CD14-positive monocyte (primary cell): ENCODE results near the gene MRPL24. TPM values are rescaled to one million over a fixed set of nuclear protein-coding genes. Genes with fewer than 3 reads are reported as not detected.

ENCODE experiments used
- DNase-seq, 3 donors: peaks; one replicate each; pipeline ENCODE4 v3.0.0-alpha.2; 2011 to 2022
- H2AFZ ChIP-seq: 2 replicates; pipeline ENCODE4 v1.6.0; 2012; ENCODE audit warnings: mild to moderate bottlenecking, low read depth, low read length, inconsistent platforms; ENCODE audit not compliant: insufficient read depth, poor library complexity, severe bottlenecking
- H3K27ac ChIP-seq, 2 donors: 1 replicate in 1 of 2; 2 replicates in 1 of 2; pipeline ENCODE4 v1.5.1; 2012 to 2013; ENCODE audit warnings: low read length in 2 of 2, control low read depth in 1 of 2, inconsistent platforms in 1 of 2, low read depth in 1 of 2, mild to moderate bottlenecking in 1 of 2
- H3K27me3 ChIP-seq, 2 donors: one replicate each; pipeline versions ENCODE4 v1.6.0 to v1.6.1; 2011 to 2013; ENCODE audit warnings: low read length in 2 of 2; ENCODE audit not compliant: control insufficient read depth in 2 of 2, insufficient read depth in 2 of 2
- H3K36me3 ChIP-seq, 2 donors: replicated peaks in 1 of 2; 1 replicate in 1 of 2; 2 replicates in 1 of 2; pipeline versions ENCODE4 v1.5.1 to v1.6.1; 2012 to 2013; ENCODE audit warnings: low read length in 2 of 2, control low read depth in 1 of 2, inconsistent platforms in 1 of 2, mild to moderate bottlenecking in 1 of 2; ENCODE audit not compliant: insufficient read depth in 2 of 2, control insufficient read depth in 1 of 2
- H3K4me1 ChIP-seq, 2 donors: 1 replicate in 1 of 2; 2 replicates in 1 of 2; pipeline versions ENCODE4 v1.5.1 to v1.6.1; 2012 to 2013; ENCODE audit warnings: low read length in 2 of 2, control low read depth in 1 of 2, inconsistent platforms in 1 of 2, mild to moderate bottlenecking in 1 of 2, moderate library complexity in 1 of 2; ENCODE audit not compliant: insufficient read depth in 2 of 2, control insufficient read depth in 1 of 2
- H3K4me2 ChIP-seq: replicated peaks from 2 replicates; pipeline ENCODE3; 2012; ENCODE audit warnings: low read length, moderate library complexity, mild to moderate bottlenecking; ENCODE audit not compliant: poor library complexity, severe bottlenecking; ENCODE audit errors: extremely low read depth
- H3K4me3 ChIP-seq, 3 experiments: fragments of 200-600 bp in 1 of 3; sonication (generic) in 1 of 3; replicated peaks in 1 of 3; 1 replicate in 2 of 3; 2 replicates in 1 of 3; pipeline ENCODE4 v1.5.1; 2011 to 2013; ENCODE audit warnings: low read length in 3 of 3, mild to moderate bottlenecking in 3 of 3, control low read depth in 2 of 3, low read depth in 2 of 3, inconsistent platforms in 1 of 3, moderate library complexity in 1 of 3
- H3K79me2 ChIP-seq: 2 replicates; pipeline ENCODE4 v1.6.0; 2012; ENCODE audit warnings: mild to moderate bottlenecking, control low read depth, inconsistent platforms, low read length, moderate library complexity; ENCODE audit not compliant: insufficient read depth
- H3K9ac ChIP-seq: 2 replicates; pipeline ENCODE4 v1.6.0; 2017; ENCODE audit warnings: low read length, mild to moderate bottlenecking; ENCODE audit not compliant: insufficient read depth, poor library complexity, severe bottlenecking
- H3K9me3 ChIP-seq, 2 donors: replicated peaks in 1 of 2; 1 replicate in 1 of 2; 2 replicates in 1 of 2; pipeline versions ENCODE4 v1.5.1 to v1.6.1; 2012 to 2013; ENCODE audit warnings: low read length in 2 of 2, control low read depth in 1 of 2; ENCODE audit not compliant: control insufficient read depth in 1 of 2, insufficient read depth in 1 of 2
- H4K20me1 ChIP-seq: 2 replicates; pipeline ENCODE4 v1.6.0; 2012; ENCODE audit warnings: mild to moderate bottlenecking, low read length, control low read depth, moderate library complexity; ENCODE audit not compliant: insufficient read depth
- H3K27ac Mint-ChIP-seq, 7 donors: one replicate each; pipeline ENCODE4 v1.8.0; 2020; ENCODE audit warnings: mild to moderate bottlenecking in 7 of 7, mixed read lengths in 7 of 7, moderate library complexity in 6 of 7, inconsistent platforms in 2 of 7
- H3K27me3 Mint-ChIP-seq, 3 donors: one replicate each; pipeline ENCODE4 v1.8.0; 2021 to 2022; ENCODE audit warnings: low read depth in 3 of 3, mild to moderate bottlenecking in 3 of 3, mixed read lengths in 3 of 3, moderate library complexity in 3 of 3, inconsistent platforms in 1 of 3
- H3K36me3 Mint-ChIP-seq, 2 donors: one replicate each; pipeline ENCODE4 v1.8.0; 2020; ENCODE audit warnings: mixed read lengths in 2 of 2, inconsistent platforms in 1 of 2, mild to moderate bottlenecking in 1 of 2
- H3K4me1 Mint-ChIP-seq: one replicate; pipeline ENCODE4 v1.8.0; 2020; ENCODE audit warnings: mild to moderate bottlenecking, mixed read lengths
- H3K4me3 Mint-ChIP-seq, 2 donors: one replicate each; pipeline ENCODE4 v1.8.0; 2020; ENCODE audit warnings: mild to moderate bottlenecking in 2 of 2, mixed read lengths in 2 of 2, moderate library complexity in 1 of 2
- H3K9me3 Mint-ChIP-seq, 7 donors: one replicate each; pipeline ENCODE4 v1.8.0; 2020 to 2022; ENCODE audit warnings: mixed read lengths in 7 of 7, mild to moderate bottlenecking in 6 of 7, moderate library complexity in 6 of 7, inconsistent platforms in 2 of 7
- CTCF ChIP-seq: fragments of 200-600 bp; IDR thresholded peaks from one replicate; pipeline ENCODE4 v1.8.0; 2022; ENCODE audit warnings: antibody characterized with exemption, mild to moderate bottlenecking
- WGBS: methylation state at CpG from one replicate; pipeline ENCODE4 v1.1.5; 2013; ENCODE audit warnings: missing lambda C conversion rate; ENCODE audit not compliant: insufficient coverage; 5-methylcytosine and 5-hydroxymethylcytosine counted together
- intact Hi-C, 2 donors: fragments of 100-400 bp; cut with micrococcal nuclease; formaldehyde crosslinking; loops; one replicate each; pipeline versions ENCODE4 v1.15.0 to v1.15.1; 2023
- polyA plus RNA-seq, 3 donors: library from polyadenylated mRNA; depleted of rRNA in 1 of 3; unstranded in 2 of 3; stranded (reverse) in 1 of 3; fragments of 300-500 nt in 2 of 3; fragments of >200 nt in 1 of 3; fragmentation: Illumina TruSeq in 2 of 3; gene quantifications; 1 replicate in 2 of 3; 2 replicates in 1 of 3; pipeline ENCODE4 v1.2.3, GENCODE V29; 2012 to 2021

The MRPL24 gene
- polyA plus RNA-seq, 3 donors, result 28.7 to 47.0 (median 38.4) TPM

GRCh38 chr1:156712626-156713025, 28.3 kb downstream of the MRPL24 start:
- Histone ChIP-seq H2AFZ (no peak overlapping the region), H3K4me1 (no peaks in the 10 kb centered on the region), H3K4me3 (no peak overlapping the region), H3K27ac (no peak overlapping the region), H3K36me3 (peaks cover 0 to 9% of the 10 kb centered on the region in 2 donors), H3K9ac (no peak overlapping the region), H3K27me3 (peaks cover 0 to 10% of the 10 kb centered on the region in 2 donors), H3K9me3 (no peaks in the 10 kb centered on the region), H3K79me2 (no peaks in the 10 kb centered on the region), H3K4me2 (no peak overlapping the region), H4K20me1 (peaks cover 9% of the 10 kb centered on the region)
- Mint-ChIP-seq H3K4me3 (no peak overlapping the region), H3K27ac (no peak overlapping the region), H3K9me3 (peaks cover 0 to 1% (median 0%) of the 10 kb centered on the region in 7 donors), H3K36me3 (peaks cover 32 to 34% of the 10 kb centered on the region in 2 donors), H3K4me1 (no peaks in the 10 kb centered on the region), H3K27me3 (peaks cover 10 to 22% (median 13%) of the 10 kb centered on the region in 3 donors)
- intact Hi-C loops, result no loop called here
- WGBS, result 60% methylated on average over 3 of the region's 3 CpGs
- TF ChIP-seq CTCF, result no peak
- DNase-seq, result no peak

GRCh38 chr1:156711011-156711817, 29.7 kb downstream of the MRPL24 start:
- H3K27ac Mint-ChIP-seq, result no peak overlapping the region
- H3K9me3 ChIP-seq, result no peaks in the 10 kb centered on the region

More at GRCh38 chr1:156711011-156711817, 29.7 kb downstream of the MRPL24 start:
- Mint-ChIP-seq H3K36me3 (peaks cover 20 to 28% of the 10 kb centered on the region in 2 donors), H3K9me3 (peaks cover 0 to 10% (median 3%) of the 10 kb centered on the region in 7 donors), H3K4me1 (peaks cover 9% of the 10 kb centered on the region), H3K4me3 (no peak overlapping the region), H3K27me3 (peaks cover 21 to 36% (median 27%) of the 10 kb centered on the region in 3 donors)
- Histone ChIP-seq H3K27me3 (peaks cover 10 to 24% of the 10 kb centered on the region in 2 donors), H3K27ac (no peak overlapping the region), H3K4me3 (no peak overlapping the region), H3K4me1 (peaks cover 4 to 5% of the 10 kb centered on the region in 2 donors), H3K4me2 (no peak overlapping the region), H3K79me2 (no peaks in the 10 kb centered on the region), H3K36me3 (peaks cover 0 to 9% of the 10 kb centered on the region in 2 donors), H3K9ac (no peak overlapping the region), H2AFZ (no peak overlapping the region), H4K20me1 (peaks cover 6% of the 10 kb centered on the region)
- DNase-seq, result no peak
- no peak for TF ChIP-seq CTCF
- intact Hi-C loops, result no loop called here
- WGBS, result 100% methylated on average over 2 of the region's 9 CpGs
